ENCODE results near the gene WDR18.

The WDR18 gene, protein sequence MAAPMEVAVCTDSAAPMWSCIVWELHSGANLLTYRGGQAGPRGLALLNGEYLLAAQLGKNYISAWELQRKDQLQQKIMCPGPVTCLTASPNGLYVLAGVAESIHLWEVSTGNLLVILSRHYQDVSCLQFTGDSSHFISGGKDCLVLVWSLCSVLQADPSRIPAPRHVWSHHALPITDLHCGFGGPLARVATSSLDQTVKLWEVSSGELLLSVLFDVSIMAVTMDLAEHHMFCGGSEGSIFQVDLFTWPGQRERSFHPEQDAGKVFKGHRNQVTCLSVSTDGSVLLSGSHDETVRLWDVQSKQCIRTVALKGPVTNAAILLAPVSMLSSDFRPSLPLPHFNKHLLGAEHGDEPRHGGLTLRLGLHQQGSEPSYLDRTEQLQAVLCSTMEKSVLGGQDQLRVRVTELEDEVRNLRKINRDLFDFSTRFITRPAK

DNA sequence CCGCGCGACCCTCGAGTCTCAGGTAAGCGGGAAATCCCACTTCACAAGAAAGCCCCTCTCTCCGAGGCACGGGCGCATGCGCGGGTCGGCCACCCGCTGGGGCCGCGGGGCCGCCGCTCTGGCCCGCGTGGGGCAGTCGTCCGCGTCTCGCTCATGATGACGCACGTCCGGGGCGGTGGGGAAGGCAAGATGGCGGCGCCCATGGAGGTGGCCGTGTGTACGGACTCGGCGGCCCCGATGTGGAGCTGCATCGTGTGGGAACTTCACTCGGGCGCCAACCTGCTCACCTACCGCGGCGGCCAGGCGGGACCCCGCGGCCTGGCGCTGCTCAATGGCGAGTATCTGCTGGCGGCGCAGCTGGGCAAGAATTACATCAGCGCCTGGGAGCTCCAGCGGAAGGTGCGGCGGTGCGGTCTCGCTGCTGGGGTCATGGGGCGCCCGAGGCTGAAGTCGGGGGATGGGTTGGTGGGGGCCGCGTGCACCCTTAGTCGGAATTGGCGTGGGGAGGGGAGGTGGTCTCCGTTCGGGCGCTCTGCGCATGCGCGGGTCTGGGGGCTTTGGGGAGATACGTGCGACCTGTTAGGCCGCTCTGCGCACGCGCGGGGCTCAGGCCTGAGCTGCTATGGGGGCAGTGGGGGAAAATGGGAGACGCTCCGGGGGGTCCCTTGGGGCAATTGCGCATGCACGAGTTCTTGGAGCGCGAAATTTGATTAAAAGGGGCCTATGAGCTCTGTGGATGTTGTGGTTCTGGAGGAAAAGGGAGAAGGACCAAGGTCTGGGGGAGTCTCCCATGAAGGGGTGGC is at the start of gene WDR18:
WDR18 (plus strand) TSS at position 181 of the 803 bp plus-strand sequence; CDS start at position 190, 9 bp downstream.
- peak; percentile 43 for DNase-seq (ENCODE audit: low read depth)

DNA sequence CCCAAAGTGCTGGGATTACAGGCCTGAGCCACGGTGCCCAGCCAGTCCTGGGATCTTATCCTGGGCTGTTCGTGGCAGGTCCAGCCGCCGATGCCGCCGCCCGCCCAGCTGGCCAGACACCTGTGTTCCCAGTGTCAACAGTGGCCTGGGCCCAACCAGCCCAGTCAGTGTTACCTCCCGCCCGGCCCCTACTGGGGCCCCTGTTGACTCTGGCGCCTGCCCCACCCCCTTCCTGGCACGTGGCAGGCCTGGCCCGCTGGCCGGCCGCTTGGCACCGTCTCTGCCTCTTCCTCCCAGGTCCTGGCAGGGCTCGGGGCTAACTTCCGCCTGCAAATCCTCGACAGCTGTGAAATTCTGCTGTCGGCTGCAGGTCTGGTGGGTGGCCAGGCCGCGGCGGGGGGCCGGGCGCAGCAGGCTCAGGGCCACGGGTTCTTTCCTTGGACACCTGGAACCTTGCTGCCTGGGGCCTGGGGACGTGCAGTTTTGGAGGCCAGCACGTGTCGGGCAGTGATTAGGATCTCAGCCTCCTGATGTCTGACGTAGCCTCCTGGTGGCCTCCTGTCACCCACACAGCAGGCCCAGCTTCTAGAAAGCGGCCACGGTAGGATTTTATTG is 49.2 kb upstream of the WDR18 start:
- no peak for DNase-seq (ENCODE audit: low read depth)

GRCh38 chr19:936175-936546 is 48.0 kb upstream of the WDR18 start:
- no peak for DNase-seq (ENCODE audit: low read depth)

- DNase-seq (ENCODE audit: low read depth): no peak
Observed at GRCh38 chr19:937259-937694, 46.9 kb upstream of the WDR18 start.

- DNase-seq (ENCODE audit: low read depth): no peak
Observed at GRCh38 chr19:938233-938923, 45.8 kb upstream of the WDR18 start.

DNA sequence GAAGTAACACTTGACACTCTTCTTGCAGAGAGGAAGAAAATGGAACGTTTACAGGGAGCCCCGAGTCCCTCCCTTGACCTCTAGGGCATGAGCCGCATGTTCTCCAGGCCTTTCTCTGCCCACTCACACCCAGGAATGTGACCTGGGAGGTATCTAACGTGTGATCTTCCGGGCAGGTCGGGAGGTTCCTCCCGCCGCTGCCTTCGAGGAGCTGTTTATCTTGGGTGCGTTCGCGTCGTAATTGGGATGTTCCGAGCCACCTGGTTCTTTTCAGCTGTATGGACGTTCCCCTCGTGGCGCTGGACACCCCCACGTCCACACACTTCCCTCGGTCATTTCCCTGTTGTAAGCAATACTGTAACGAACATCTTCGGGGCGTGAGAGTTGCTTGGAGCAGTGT is 44.7 kb upstream of the WDR18 start:
- no peak for DNase-seq (ENCODE audit: low read depth)

- no peak for DNase-seq (ENCODE audit: low read depth)
Observed at GRCh38 chr19:939922-940321, 44.2 kb upstream of the WDR18 start.

DNA sequence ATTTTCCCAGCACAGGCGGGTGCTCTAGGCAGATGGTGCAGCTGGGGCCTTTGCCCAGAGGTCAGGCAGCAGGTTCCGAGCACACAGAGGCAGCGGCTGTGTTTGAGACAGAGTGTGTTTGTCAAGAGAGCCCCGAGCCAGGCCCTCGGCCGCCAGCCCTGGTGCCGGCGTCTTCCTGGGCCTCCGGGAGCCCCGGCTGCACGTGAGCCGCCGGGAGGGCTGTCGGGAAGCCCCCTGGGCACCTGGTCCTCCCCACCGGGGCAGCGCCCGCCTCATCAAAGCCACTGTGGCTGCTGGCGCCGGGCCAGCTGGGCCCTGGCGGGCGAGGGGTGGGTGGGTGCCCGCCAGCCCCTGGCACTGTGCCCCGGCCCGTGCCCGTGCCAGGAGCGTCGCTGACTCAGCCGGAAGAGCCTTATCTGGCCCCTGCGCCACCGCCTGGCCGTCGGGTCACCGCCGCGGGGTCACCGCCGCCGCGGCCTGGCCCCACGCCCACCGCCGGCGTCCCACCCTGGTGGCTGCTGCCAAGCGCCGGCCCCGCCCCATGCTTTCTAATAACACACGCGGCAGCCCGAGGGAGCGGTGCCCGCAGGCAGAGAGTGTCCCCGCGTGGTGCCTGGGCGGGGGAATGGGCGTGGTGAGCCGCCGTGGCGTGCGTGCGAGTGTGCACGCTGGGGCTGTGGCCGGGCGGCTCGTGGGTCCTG is 43.4 kb upstream of the WDR18 start:
- DNase-seq (ENCODE audit: low read depth): no peak

GRCh38 chr19:941292-942132 is 42.6 kb upstream of the WDR18 start:
- DNase-seq (ENCODE audit: low read depth): no peak

- no peak for DNase-seq (ENCODE audit: low read depth)
Observed at GRCh38 chr19:942133-942645, 42.0 kb upstream of the WDR18 start.

- no peak for DNase-seq (ENCODE audit: low read depth)
Observed at GRCh38 chr19:943551-944170, 40.5 kb upstream of the WDR18 start.

- DNase-seq (ENCODE audit: low read depth): no peak
Observed at GRCh38 chr19:944171-944567, 40.0 kb upstream of the WDR18 start.

DNA sequence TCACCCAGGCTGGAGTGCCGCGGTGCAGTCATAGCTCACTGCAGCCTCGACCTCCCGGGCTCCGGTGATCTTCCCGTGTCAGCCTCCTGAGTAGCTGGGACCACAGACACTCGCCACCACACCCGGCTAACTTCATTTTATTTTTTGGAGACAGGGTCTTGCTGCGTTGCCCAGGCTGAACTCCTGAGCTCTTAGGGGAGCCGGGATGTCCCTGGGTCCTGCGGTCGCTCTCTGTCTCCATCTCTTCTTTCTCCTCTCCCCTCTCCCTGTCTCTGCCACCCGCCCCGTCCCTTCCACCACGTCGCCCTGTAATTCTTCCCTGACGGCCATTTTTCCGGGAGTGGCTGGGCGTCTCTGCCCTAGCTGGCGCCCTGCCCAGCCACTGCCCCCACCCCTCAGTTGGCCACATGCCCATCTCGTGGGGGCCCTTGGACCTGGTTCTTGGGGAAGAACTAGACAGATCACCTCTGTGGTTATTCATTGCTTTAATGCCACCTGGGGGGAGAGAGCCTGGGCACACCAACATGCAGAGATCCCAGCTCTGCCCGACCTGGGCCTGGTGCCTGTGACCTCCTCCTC is 39.4 kb upstream of the WDR18 start:
- DNase-seq (ENCODE audit: low read depth): no peak

- DNase-seq (ENCODE audit: low read depth): no peak
Observed at GRCh38 chr19:945401-946252, 38.5 kb upstream of the WDR18 start.

GRCh38 chr19:947090-947706 is 36.9 kb upstream of the WDR18 start:
- DNase-seq (ENCODE audit: low read depth): no peak

DNA sequence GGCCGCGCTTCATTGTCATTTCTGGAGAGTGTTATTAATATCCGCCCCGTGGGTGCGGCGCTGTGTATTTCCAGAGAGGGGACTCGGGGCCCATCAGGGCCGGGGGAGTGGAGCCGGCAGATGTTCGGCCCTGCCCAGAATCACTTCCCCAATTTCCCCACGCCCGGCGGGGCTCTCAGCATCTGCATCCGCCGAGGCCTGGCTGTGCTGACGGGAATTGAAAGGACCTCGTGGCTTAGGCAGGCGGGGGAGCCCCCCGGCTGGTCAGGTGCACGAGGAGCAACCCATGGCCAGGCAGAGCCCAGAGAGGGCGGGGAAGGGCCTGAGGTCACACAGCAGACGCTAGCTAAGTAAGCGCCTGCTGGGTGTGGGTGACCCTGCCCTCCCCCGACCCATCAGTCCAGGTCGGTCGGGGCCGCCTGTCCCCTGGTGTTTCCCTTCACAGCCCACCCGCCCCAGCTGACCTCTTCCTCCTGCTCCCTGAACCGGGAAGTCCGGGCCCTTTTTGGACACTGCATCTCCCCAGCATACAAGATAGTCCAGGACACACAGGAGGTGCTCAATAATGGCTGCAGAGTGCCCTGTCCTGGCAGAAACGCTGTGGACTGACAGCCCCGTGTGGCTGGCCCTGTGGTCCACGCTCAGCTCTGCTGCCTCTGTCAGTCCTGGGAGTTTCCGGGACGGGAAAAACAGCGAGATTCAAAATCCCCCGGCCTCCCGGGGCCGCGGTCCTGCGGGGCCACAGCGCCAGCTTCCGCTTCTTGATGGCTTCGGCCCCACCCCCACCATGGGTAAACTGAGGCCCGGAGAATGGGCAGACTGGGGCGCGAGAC is 36.2 kb upstream of the WDR18 start:
- no peak for DNase-seq (ENCODE audit: low read depth)

DNA sequence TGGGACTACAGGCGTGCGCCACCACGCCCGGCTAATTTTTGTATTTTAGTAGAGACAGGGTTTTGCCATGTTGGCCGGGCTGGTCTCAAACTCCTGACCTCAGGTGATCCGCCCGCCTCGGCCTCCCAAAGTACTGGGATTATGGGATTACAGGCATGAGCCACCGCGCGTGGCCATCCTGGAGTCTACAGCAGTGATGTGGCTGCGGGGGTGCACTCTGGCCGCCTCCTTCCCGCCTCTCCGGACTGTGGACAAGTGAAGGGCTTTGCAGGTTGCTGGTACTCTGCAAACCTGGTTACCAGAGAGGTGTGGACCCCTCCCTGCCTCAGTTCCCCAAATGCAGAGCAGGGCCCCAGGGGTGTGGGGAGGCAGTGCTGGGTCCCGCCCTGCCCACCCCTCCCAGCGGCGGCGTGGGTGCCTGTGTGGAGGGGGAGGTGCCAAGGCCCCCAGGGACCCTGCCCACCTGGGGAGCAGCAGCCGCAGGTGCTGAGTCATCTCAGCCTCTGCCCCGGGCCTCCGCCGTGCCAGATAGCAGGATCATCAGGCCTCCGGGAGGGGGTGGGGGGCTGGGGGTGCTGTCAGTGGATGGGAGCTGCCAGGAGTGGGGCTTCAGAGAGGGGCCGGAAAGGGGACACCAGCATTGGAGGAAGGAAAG is 35.2 kb upstream of the WDR18 start:
- DNase-seq (ENCODE audit: low read depth): no peak

Measured in HS-5 (cell line).